ENCODE measurements around the gene ACAP1.

DNA sequence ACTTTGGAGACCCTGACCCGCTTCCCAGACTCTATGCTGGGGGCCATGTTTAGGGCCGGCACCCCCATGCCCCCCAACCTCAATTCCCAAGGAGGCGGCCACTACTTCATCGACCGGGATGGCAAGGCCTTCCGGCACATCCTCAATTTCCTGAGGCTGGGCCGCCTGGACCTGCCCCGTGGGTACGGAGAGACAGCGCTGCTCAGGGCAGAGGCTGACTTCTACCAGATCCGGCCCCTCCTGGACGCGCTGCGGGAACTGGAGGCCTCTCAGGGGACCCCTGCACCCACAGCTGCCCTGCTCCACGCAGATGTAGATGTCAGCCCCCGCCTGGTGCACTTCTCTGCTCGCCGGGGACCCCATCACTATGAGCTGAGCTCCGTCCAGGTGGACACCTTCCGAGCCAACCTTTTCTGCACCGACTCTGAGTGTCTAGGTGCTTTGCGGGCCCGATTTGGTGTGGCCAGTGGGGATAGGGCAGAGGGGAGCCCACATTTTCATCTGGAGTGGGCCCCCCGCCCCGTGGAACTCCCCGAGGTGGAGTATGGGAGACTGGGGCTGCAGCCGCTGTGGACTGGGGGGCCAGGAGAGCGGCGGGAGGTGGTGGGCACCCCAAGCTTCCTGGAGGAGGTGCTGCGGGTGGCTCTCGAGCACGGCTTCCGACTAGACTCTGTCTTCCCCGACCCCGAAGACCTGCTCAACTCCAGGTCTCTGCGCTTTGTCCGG, 16.7 kb downstream of the ACAP1 start:
- TF ChIP-seq CTCF (conservative IDR thresholded peaks at IDR 0.05) (no peak), ZFX (IDR thresholded peaks at IDR 0.05) (no peak)
